ENCODE measurements around the gene LRRC28.

The LRRC28 gene

GRCh38 chr15:99248000-99248715 is 3.1 kb upstream of the LRRC28 start:
- peak overlapping the region in 4 of 7 experiments; percentile 77 to 82 (median 78) for H3K4me3 ChIP-seq
- H3K27ac ChIP-seq = peak overlapping the region in 4 of 21 experiments; percentile 3 to 93 (median 72)

GRCh38 chr15:99249270-99249841 is 1.9 kb upstream of the LRRC28 start, which contains the start of gene TTC23:
Gene TTC23, minus strand, starts transcription at chr15:99249581. Its CDS starts 20,869 bp downstream, at chr15:99228712.
- Histone ChIP-seq H3K27ac (peak within 1 kb of the TSS in 20 of 21 experiments; percentile 44 to 94 (median 88)), H3K4me3 (peak within 1 kb of the TSS; percentile 61 to 87 (median 78))

- Histone ChIP-seq H3K27ac (peak overlapping the region in 17 of 21 experiments; percentile 39 to 94 (median 87)), H3K4me3 (peak overlapping the region; percentile 41 to 87 (median 78))
Observed at GRCh38 chr15:99250001-99250400, 1.3 kb upstream of the LRRC28 start.

GRCh38 chr15:99250494-99250856 is 806 bp upstream of the LRRC28 start:
- Histone ChIP-seq H3K4me3 (peak overlapping the region; percentile 61 to 87 (median 78)), H3K27ac (peak overlapping the region; percentile 58 to 94 (median 87))

GRCh38 chr15:99252326-99252725 is 1.0 kb downstream of the LRRC28 start:
- Histone ChIP-seq H3K4me3 (peak overlapping the region in 4 of 7 experiments; percentile 61 to 87 (median 78)), H3K27ac (peak overlapping the region in 4 of 21 experiments; percentile 80 to 93 (median 89))

GRCh38 chr15:99253381-99254090 is 2.3 kb downstream of the LRRC28 start:
- Histone ChIP-seq H3K4me3 (no peak overlapping the region), H3K27ac (no peak overlapping the region)

- H3K4me3 ChIP-seq = no peak overlapping the region
- H3K27ac ChIP-seq = no peak overlapping the region
Observed at GRCh38 chr15:99257107-99257750, 5.9 kb downstream of the LRRC28 start.

- Histone ChIP-seq H3K4me3 (no peak overlapping the region), H3K27ac (no peak overlapping the region)
Observed at GRCh38 chr15:99264125-99264524, 12.8 kb downstream of the LRRC28 start.

GRCh38 chr15:99265541-99266070 is 14.3 kb downstream of the LRRC28 start:
- H3K4me3 ChIP-seq = no peak overlapping the region
- no peak overlapping the region for H3K27ac ChIP-seq

GRCh38 chr15:99267957-99268356 is 16.7 kb downstream of the LRRC28 start:
- H3K27ac ChIP-seq = no peak overlapping the region

GRCh38 chr15:99268431-99268830 is 17.1 kb downstream of the LRRC28 start:
- no peak overlapping the region for H3K27ac ChIP-seq

More at GRCh38 chr15:99267957-99268356, 16.7 kb downstream of the LRRC28 start:
- H3K4me3 ChIP-seq = no peak overlapping the region

GRCh38 chr15:99273801-99274200 is 22.5 kb downstream of the LRRC28 start:
- Histone ChIP-seq H3K4me3 (no peak overlapping the region), H3K27ac (no peak overlapping the region)

More at GRCh38 chr15:99268431-99268830, 17.1 kb downstream of the LRRC28 start:
- no peak overlapping the region for H3K4me3 ChIP-seq

GRCh38 chr15:99275061-99275460 is 23.8 kb downstream of the LRRC28 start:
- no peak overlapping the region for H3K27ac ChIP-seq
- no peak overlapping the region for H3K4me3 ChIP-seq

GRCh38 chr15:99275525-99276128 is 24.3 kb downstream of the LRRC28 start:
- Histone ChIP-seq H3K27ac (no peak overlapping the region), H3K4me3 (no peak overlapping the region)

- Histone ChIP-seq H3K4me3 (no peak overlapping the region), H3K27ac (no peak overlapping the region)
Observed at GRCh38 chr15:99279290-99279689, 28.0 kb downstream of the LRRC28 start.

- H3K27ac ChIP-seq = no peak overlapping the region
- H3K4me3 ChIP-seq = no peak overlapping the region
Observed at GRCh38 chr15:99279827-99280226, 28.5 kb downstream of the LRRC28 start.

GRCh38 chr15:99282121-99282520 is 30.8 kb downstream of the LRRC28 start:
- H3K4me3 ChIP-seq = no peak overlapping the region
- no peak overlapping the region for H3K27ac ChIP-seq

GRCh38 chr15:99282586-99282985 is 31.3 kb downstream of the LRRC28 start:
- H3K4me3 ChIP-seq = no peak overlapping the region
- no peak overlapping the region for H3K27ac ChIP-seq

GRCh38 chr15:99283717-99284116 is 32.4 kb downstream of the LRRC28 start:
- H3K27ac ChIP-seq = no peak overlapping the region

More at GRCh38 chr15:99283717-99284116, 32.4 kb downstream of the LRRC28 start:
- no peak overlapping the region for H3K4me3 ChIP-seq

All from skin epidermis (tissue), 12 donors.